Erythroblast (primary cell): ENCODE measurements around the gene ZNF335.

ENCODE experiments used
- GATA1 ChIP-seq: IDR thresholded peaks from 2 replicates; pipeline ENCODE4 v1.6.1; 2011; ENCODE audit warnings: low read depth, mild to moderate bottlenecking, control low read depth, low read length, moderate library complexity
- POLR2A ChIP-seq: IDR thresholded peaks from 2 replicates; pipeline ENCODE4 v1.6.1; 2011; ENCODE audit warnings: mild to moderate bottlenecking, low read length

- TF ChIP-seq POLR2A (no peak), GATA1 (no peak)
Measured at GRCh38 chr20:45975686-45976085, 3.7 kb upstream of the ZNF335 start.
